Tibial nerve (tissue), 4 donors: ENCODE data around the gene IL1A. TPM values are rescaled to one million over a fixed set of nuclear protein-coding genes. Genes with fewer than 3 reads are reported as not detected.

Source experiments
- DNase-seq, 2 donors: peaks; one replicate each; pipeline ENCODE4 v3.0.0-alpha.2; 2019; ENCODE audit warnings: low spot score in 2 of 2
- H3K27ac ChIP-seq, 4 donors: fragments of 200-600 bp; sonication (generic) in 3 of 4; one replicate each; pipeline ENCODE4 v1.5.1; 2017 to 2019; ENCODE audit warnings: mild to moderate bottlenecking in 1 of 4
- H3K27me3 ChIP-seq, 2 donors: fragments of 200-600 bp; sonication (generic) in 1 of 2; one replicate each; pipeline versions ENCODE4 v1.5.1 to v1.6.0; 2017 to 2019
- H3K36me3 ChIP-seq, 3 donors: fragments of 200-600 bp; sonication (generic); one replicate each; pipeline ENCODE4 v1.5.1; 2018 to 2019
- H3K4me1 ChIP-seq, 4 donors: fragments of 200-600 bp; sonication (generic) in 3 of 4; one replicate each; pipeline ENCODE4 v1.5.1; 2017 to 2019
- H3K4me3 ChIP-seq, 4 donors: fragments of 200-600 bp; sonication (generic) in 3 of 4; one replicate each; pipeline ENCODE4 v1.5.1; 2017 to 2019; ENCODE audit warnings: mild to moderate bottlenecking in 1 of 4, moderate library complexity in 1 of 4
- H3K9me3 ChIP-seq, 4 donors: fragments of 200-600 bp; sonication (generic) in 3 of 4; one replicate each; pipeline ENCODE4 v1.5.1; 2017 to 2019
- EP300 ChIP-seq, 2 donors: sonication (generic); formaldehyde crosslinking; IDR thresholded peaks; one replicate each; pipeline ENCODE4 v1.6.1; 2017; ENCODE audit warnings: antibody characterized with exemption in 2 of 2, mild to moderate bottlenecking in 1 of 2
- POLR2A ChIP-seq, 2 donors: fragments of 450-650 bp; IDR thresholded peaks; one replicate each; pipeline ENCODE4 v1.6.1; 2017; ENCODE audit warnings: antibody characterized with exemption in 2 of 2, mild to moderate bottlenecking in 2 of 2, moderate library complexity in 2 of 2
- WGBS, 2 donors: methylation state at CpG; one replicate each; pipeline ENCODE4 v1.1.5; 2018; 5-methylcytosine and 5-hydroxymethylcytosine counted together
- total RNA-seq, 4 donors: library from RNA; depleted of rRNA; stranded (reverse); fragments of >200 nt; gene quantifications; one replicate each; pipeline ENCODE4 v1.1.0, GENCODE V29; 2016
- TF ChIP-seq, protein P1 (sequence below), 5 experiments: fragments of 200-600 bp in 3 of 5; fragments of 450-650 bp in 2 of 5; sonication (generic) in 3 of 5; IDR thresholded peaks; one replicate each; pipeline ENCODE4 v1.5.1; 2016 to 2019; ENCODE audit warnings: antibody characterized with exemption in 5 of 5, mild to moderate bottlenecking in 3 of 5, moderate library complexity in 2 of 5

The IL1A gene
- total RNA-seq, 4 donors from 2014 or later: 1.1 TPM; not detected in 3

DNA sequence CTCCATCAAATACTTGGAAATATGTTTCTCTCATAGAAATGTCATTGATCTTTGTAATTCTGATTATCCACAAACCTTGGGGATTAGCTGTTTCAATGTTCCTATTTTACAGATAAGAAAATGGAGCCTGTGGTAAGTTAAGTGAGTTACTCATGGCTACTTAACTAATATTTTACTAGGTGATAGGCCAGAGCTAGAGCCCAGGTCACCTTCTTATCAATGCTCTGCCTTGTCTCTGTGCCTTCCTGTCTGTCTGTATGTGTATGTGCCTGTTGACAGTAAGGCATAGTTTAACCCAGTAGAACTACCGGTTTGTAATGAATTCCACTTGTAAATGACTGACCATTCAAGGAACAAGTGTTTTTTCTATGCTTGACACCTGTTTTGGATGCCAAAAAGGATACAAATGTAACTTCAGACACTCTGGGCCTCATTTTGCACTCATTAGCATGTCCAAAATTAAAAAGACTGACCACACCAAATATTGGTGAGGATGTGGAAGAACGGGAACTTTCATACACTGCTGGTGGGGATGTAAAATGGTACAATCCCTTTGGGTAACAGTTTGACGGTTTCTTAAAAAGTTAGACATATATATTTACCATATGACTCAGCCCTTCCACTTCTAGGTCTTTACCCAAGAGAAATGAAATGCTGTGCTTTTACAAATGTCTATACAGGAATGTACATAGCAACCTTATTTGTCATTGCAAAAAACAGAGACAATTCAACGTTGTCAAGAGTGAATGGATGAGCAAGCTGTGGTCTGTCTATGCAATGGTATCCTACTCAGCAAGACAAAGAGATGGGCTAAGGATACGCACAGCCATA is 19.6 kb upstream of the IL1A start:
- Histone ChIP-seq H3K4me1 (peaks cover 0 to 6% (median 0%) of the 10 kb centered on the region in 4 donors), H3K27ac (no peak overlapping the region), H3K9me3 (peaks cover 0 to 13% (median 0%) of the 10 kb centered on the region in 4 donors), H3K27me3 (no peaks in the 10 kb centered on the region), H3K4me3 (no peak overlapping the region), H3K36me3 (no peaks in the 10 kb centered on the region)
- 74 to 79% methylated on average over 5 of the region's 5 CpGs for WGBS, 2 donors
- DNase-seq: no peak
- TF ChIP-seq POLR2A (IDR thresholded peaks at IDR 0.05): no peak
- no peak for TF ChIP-seq EP300 (IDR thresholded peaks at IDR 0.05)
- TF ChIP-seq, protein P1, sequence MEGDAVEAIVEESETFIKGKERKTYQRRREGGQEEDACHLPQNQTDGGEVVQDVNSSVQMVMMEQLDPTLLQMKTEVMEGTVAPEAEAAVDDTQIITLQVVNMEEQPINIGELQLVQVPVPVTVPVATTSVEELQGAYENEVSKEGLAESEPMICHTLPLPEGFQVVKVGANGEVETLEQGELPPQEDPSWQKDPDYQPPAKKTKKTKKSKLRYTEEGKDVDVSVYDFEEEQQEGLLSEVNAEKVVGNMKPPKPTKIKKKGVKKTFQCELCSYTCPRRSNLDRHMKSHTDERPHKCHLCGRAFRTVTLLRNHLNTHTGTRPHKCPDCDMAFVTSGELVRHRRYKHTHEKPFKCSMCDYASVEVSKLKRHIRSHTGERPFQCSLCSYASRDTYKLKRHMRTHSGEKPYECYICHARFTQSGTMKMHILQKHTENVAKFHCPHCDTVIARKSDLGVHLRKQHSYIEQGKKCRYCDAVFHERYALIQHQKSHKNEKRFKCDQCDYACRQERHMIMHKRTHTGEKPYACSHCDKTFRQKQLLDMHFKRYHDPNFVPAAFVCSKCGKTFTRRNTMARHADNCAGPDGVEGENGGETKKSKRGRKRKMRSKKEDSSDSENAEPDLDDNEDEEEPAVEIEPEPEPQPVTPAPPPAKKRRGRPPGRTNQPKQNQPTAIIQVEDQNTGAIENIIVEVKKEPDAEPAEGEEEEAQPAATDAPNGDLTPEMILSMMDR (IDR thresholded peaks at IDR 0.05): no peak

DNA sequence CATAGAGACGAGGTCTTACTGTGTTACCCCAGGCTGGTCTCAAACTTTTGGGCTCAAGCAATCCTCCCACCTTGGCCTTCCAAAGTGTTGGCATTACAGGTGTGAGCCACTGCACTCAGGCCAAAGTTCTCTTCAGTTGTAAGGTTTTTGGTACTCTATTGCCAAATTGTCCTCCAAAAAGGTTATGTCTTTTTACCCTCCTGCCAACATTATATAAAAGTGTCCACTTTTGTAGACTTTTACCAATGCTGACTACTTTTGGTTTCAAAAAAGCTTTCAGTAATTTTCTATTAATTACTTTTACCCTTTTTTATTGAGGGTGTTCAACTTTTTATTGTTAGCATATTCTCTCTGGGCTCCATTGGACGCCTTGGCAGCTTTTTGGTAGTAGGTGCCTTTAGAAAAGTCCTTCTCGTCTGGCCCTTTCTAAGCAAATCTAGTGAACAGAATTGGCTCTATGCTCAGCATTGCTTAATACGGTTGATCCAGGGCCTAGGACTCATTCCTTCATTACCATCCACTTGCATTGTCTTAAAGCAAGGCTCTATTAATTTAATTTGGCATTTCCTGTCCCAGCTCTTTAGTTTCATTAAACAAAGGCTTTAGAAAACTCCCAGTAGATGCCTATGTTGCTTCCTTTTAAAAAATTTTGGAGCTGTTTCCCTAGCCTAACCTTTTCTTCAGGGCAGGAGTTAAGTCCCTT is 16.7 kb upstream of the IL1A start:
- no peak for TF ChIP-seq EP300 (IDR thresholded peaks at IDR 0.05)
- TF ChIP-seq, protein P1 (IDR thresholded peaks at IDR 0.05): no peak
- TF ChIP-seq POLR2A (IDR thresholded peaks at IDR 0.05): no peak
- H3K36me3 ChIP-seq: no peaks in the 10 kb centered on the region
- WGBS, 2 donors: 83 to 85% methylated on average over 4 of the region's 4 CpGs

DNA sequence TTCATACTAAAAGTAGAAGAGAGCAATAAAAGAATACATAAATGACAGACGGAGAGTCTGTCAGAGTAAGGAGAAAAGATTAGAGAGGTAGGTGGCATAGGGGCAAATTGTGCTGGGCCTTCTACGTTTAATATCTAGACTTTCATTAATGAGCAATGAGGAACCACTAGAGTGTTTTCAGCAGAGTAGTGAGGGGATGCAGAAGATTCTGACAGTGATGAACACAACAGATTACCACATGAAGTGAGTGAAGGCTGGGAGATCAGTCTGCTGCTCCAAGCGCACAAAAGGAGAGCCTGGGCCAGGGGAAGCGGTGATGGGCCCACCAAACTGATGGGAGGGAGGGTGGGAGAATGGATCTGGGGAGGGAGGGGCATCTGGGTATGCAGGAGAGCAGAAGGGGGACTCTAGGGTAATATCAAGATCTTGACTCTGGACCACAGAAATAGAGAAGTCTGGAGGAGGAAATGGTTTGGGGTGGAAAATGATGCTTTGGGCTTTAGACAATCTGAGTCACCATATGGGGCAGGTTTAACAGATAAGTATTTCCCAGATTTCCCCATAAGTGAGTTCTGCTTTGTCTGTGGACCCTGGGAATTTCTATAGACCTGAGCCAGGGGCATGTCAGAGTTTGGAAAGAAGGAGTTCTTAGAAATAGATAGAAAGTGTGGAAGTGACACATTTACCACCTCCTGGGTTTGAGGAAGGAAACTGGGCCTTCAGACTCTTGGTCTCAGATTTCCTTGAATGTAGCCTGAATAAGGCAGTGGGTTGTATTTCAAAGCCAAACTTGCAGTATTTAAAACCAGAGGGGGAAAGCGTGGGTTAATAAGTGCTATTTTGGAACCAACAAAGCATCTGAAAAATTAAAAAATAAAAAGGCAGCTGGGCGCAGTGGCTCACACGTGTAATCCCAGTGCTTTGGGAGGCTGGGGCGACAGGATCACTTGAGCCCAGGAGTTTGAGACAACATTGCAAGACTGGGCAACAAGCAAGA is 15.0 kb upstream of the IL1A start:
- 72 to 82% methylated on average over 8 of the region's 8 CpGs for WGBS, 2 donors
- no peak for DNase-seq
- peaks cover 0 to 7% (median 0%) of the 10 kb centered on the region in 4 donors for H3K9me3 ChIP-seq
- H3K4me1 ChIP-seq: no peaks in the 10 kb centered on the region
- no peaks in the 10 kb centered on the region for H3K36me3 ChIP-seq
- H3K27ac ChIP-seq: no peak overlapping the region
- TF ChIP-seq, protein P1 (IDR thresholded peaks at IDR 0.05): no peak
- TF ChIP-seq EP300 (IDR thresholded peaks at IDR 0.05): no peak
- TF ChIP-seq POLR2A (IDR thresholded peaks at IDR 0.05): no peak
- no peaks in the 10 kb centered on the region for H3K27me3 ChIP-seq
- no peak overlapping the region for H3K4me3 ChIP-seq

More for the DNA sequence above, 16.7 kb upstream of the IL1A start:
- Histone ChIP-seq H3K4me1 (no peaks in the 10 kb centered on the region), H3K9me3 (peaks cover 0 to 7% (median 0%) of the 10 kb centered on the region in 4 donors), H3K27me3 (no peaks in the 10 kb centered on the region), H3K4me3 (no peak overlapping the region), H3K27ac (no peak overlapping the region)
- DNase-seq: no peak

DNA sequence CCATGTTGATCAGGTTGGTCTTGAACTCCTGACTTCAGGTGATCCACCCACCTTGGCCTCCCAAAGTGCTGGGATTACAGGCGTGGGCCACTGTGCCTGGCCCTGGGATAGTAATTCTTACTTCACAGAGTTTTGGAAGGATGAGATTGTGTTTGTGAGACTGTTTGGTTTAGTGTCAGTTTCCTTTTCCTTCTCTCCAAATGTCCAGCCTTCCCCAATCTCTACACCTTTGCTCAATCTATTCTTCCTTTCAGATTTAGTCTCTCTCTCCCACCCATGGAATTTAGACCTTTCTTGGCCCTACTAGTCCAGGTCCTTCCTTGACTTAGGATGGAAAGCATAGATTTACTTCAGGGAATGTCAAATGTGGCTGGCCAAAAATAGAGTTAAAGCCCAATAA is 12.2 kb upstream of the IL1A start:
- no peaks in the 10 kb centered on the region for H3K27me3 ChIP-seq
- no peak overlapping the region for H3K27ac ChIP-seq
- WGBS, 2 donors: 5 to 40% methylated on average over 1 of the region's 1 CpG
- TF ChIP-seq EP300 (IDR thresholded peaks at IDR 0.05): no peak
- TF ChIP-seq, protein P1 (IDR thresholded peaks at IDR 0.05): no peak
- no peaks in the 10 kb centered on the region for H3K4me1 ChIP-seq
- no peak for DNase-seq
- peaks cover 0 to 7% (median 0%) of the 10 kb centered on the region in 4 donors for H3K9me3 ChIP-seq
- no peaks in the 10 kb centered on the region for H3K36me3 ChIP-seq
- no peak overlapping the region for H3K4me3 ChIP-seq
